ENCODE results near the gene GALNT2.

The GALNT2 gene

GRCh38 chr1:230157420-230158390 is 90.7 kb downstream of the GALNT2 start:
- no peak for TF ChIP-seq SPI1 (IDR thresholded peaks at IDR 0.05; ENCODE audit: borderline replicate concordance, low read depth)
- TF ChIP-seq POLR2AphosphoS5 (IDR thresholded peaks at IDR 0.05; ENCODE audit: low read depth): no peak
- no peak for TF ChIP-seq GABPA (IDR thresholded peaks at IDR 0.05; ENCODE audit: low read depth)
- TF ChIP-seq REST (IDR thresholded peaks at IDR 0.05; ENCODE audit: insufficient replicate concordance, low read depth): no peak
- no peak for TF ChIP-seq CTCF (IDR thresholded peaks at IDR 0.05; ENCODE audit: insufficient read depth, low read length)
- no peaks in the 10 kb centered on the region for H3K27me3 ChIP-seq (ENCODE audit: insufficient read depth, poor library complexity, severe bottlenecking)
- no peak overlapping the region for H3K27ac ChIP-seq (replicated peaks)
- no peak for DNase-seq (ENCODE audit: low read depth in 1 of 2, low spot score in 1 of 2)
- no peak overlapping the region for H3K4me3 ChIP-seq (replicated peaks; ENCODE audit: insufficient read depth, low read length)

- no peak for DNase-seq (ENCODE audit: low read depth in 1 of 2, low spot score in 1 of 2)
- Histone ChIP-seq H3K4me3 (replicated peaks; ENCODE audit: insufficient read depth, low read length) (no peak overlapping the region), H3K27ac (replicated peaks) (no peak overlapping the region), H3K27me3 (ENCODE audit: insufficient read depth, poor library complexity, severe bottlenecking) (no peaks in the 10 kb centered on the region)
- no peak for TF ChIP-seq GABPA (IDR thresholded peaks at IDR 0.05; ENCODE audit: low read depth)
- no peak for TF ChIP-seq SPI1 (IDR thresholded peaks at IDR 0.05; ENCODE audit: borderline replicate concordance, low read depth)
- no peak for TF ChIP-seq CTCF (IDR thresholded peaks at IDR 0.05; ENCODE audit: insufficient read depth, low read length)
- TF ChIP-seq REST (IDR thresholded peaks at IDR 0.05; ENCODE audit: insufficient replicate concordance, low read depth): no peak
- no peak for TF ChIP-seq POLR2AphosphoS5 (IDR thresholded peaks at IDR 0.05; ENCODE audit: low read depth)
Observed at GRCh38 chr1:230158415-230159291, 91.6 kb downstream of the GALNT2 start.

GRCh38 chr1:230159580-230159979 is 92.5 kb downstream of the GALNT2 start:
- H3K27ac ChIP-seq (replicated peaks): no peak overlapping the region
- no peak for DNase-seq (ENCODE audit: low read depth in 1 of 2, low spot score in 1 of 2)
- H3K4me3 ChIP-seq (replicated peaks; ENCODE audit: insufficient read depth, low read length): no peak overlapping the region
- no peak for TF ChIP-seq REST (IDR thresholded peaks at IDR 0.05; ENCODE audit: insufficient replicate concordance, low read depth)
- no peak for TF ChIP-seq GABPA (IDR thresholded peaks at IDR 0.05; ENCODE audit: low read depth)
- TF ChIP-seq CTCF (IDR thresholded peaks at IDR 0.05; ENCODE audit: insufficient read depth, low read length): no peak
- no peak for TF ChIP-seq POLR2AphosphoS5 (IDR thresholded peaks at IDR 0.05; ENCODE audit: low read depth)
- no peak for TF ChIP-seq SPI1 (IDR thresholded peaks at IDR 0.05; ENCODE audit: borderline replicate concordance, low read depth)
- no peaks in the 10 kb centered on the region for H3K27me3 ChIP-seq (ENCODE audit: insufficient read depth, poor library complexity, severe bottlenecking)
